Measurements from ENCODE around the gene NLRP6.
"Not testable (repeated sequence)": the region's sequence is repeated elsewhere in the genome, so short reads cannot be mapped to it uniquely, and the experiment has no call there.

NLRP6 gene

DNA sequence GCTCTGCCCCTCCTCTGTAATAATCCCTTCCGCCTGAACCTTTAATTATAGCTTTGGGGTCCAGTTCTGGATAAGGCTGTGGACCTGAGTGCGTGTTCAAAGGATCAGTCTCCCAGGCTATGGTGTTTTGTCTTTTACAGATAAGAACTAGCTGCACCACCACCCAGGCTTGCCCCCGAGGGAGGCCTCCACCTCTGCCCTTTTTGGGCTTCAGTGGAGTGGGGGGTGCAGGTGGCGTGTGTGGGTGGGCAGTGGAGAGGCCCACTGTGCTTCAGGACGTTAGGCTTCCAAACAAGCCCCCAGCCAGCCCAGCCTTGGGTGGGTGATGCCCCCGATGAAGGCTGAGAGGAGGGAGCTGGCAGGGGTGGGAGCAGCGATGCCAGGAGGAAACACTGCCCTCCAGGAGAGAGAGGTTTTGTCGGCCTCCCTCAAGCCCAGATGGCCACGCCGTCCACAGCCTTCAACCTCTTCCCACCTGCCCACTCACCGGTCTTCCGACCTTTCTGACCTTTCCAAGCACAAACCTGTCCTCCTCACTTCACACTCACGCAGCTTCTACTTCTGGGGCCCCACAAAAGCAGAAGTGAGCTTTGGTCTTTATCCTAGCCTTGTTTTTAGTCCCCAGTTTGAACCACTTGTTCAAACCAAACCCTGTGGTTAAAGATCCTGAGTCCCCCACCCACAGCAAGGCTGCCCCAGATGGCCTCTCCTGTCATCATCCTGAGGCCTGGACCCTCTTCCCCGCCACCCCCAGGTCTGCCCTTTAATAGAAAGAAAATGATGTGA, 21.1 kb upstream of the NLRP6 start:
- no peak for DNase-seq

DNA sequence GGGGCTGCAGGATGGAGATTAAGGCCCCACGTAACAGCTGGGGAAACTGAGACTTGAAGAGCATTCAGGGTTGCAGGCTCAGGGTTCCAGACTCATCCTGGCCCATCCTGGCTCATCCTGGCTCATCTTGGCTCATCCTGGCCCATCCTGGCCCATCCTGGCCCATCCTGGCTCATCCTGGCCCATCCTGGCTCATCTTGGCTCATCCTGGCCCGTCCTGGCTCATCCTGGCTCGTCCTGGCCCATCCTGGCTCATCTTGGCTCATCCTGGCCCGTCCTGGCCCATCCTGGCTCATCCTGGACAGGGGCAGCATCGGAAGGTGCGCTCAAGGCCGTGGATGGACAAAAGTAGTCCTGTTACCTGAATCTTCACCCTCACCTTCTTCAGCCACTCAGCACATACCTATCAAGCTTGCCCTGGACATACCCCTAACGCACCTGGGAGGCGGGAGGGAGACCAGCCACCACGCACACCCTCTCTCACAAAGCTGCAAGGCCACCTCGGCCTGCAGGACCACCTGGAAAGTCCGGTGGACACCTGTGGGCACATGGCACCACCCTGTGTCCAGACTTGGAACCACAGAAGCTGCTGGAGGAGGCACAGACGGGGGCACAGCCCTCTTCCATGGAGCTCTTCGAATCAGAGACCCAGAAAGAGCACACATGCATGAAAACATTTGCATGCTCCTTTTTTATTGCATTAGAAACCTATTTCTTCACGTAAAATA, 20.3 kb upstream of the NLRP6 start:
- DNase-seq = no peak

GRCh38 chr11:259413-259812, 18.8 kb upstream of the NLRP6 start:
- DNase-seq = no peak

GRCh38 chr11:261624-262023, 16.6 kb upstream of the NLRP6 start:
- DNase-seq = no peak

DNA sequence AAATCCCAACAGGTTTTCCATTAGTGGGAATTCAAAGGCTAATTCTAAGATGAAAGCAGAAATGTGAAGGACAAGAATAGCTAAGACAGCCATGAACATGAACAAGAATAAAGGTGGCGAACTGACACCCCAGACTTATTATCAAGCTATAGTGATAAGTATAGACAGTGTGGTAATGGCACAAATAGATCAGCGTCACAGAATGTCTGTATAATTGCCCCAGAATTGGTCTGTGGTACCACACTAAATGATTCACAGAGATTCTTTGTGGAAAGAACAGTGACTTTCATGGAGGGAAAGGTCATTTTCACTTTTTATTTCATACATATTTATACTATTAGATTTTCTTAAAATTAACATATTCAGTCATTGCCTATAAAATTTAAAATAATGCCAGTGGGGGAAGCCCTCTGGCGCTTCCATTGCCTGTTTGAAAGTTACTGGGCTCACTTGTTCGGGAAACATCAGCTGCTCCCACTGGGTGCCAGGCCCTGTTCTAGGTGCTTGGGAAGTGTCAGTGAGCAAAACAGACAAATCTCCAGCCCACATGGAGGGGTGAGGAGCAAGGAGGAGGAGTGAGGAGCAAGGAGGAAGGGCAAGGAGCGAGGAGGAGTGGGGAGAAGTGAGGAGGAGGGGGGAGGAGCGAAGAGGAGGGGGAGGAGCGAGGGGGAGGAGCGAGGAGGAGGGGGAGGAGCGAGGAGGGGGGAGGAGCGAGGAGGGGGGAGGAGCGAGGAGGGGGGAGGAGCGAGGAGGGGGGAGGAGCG, 11.3 kb upstream of the NLRP6 start:
- no peak for DNase-seq

DNA sequence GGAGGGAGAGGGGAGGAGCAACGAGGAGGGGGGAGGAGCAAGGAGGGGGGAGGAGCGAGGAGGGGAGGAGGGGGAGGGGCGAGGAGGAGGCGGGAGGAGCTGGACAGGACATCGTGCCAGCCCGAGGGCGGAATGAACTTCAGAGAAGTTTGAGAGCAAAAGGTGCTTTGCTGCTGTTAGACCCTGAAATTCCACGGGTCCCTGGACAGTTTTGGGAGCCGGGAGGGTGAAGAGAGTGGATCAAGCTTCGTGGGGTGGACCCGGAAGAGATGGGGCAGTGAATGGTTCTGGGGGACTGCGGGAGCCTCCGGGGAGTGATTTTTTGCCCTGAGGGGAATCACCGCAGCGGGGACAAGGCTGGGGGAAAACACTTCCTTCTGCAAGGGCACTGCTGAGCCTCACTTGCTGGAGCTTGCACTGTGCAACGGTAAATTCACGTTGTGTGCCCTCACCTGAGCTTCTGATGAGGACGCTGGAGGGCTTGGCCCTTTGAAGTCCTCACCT, 10.7 kb upstream of the NLRP6 start:
- DNase-seq = no peak

- not testable (repeated sequence) for DNase-seq
Observed at GRCh38 chr11:268716-269145, 9.5 kb upstream of the NLRP6 start.

DNA sequence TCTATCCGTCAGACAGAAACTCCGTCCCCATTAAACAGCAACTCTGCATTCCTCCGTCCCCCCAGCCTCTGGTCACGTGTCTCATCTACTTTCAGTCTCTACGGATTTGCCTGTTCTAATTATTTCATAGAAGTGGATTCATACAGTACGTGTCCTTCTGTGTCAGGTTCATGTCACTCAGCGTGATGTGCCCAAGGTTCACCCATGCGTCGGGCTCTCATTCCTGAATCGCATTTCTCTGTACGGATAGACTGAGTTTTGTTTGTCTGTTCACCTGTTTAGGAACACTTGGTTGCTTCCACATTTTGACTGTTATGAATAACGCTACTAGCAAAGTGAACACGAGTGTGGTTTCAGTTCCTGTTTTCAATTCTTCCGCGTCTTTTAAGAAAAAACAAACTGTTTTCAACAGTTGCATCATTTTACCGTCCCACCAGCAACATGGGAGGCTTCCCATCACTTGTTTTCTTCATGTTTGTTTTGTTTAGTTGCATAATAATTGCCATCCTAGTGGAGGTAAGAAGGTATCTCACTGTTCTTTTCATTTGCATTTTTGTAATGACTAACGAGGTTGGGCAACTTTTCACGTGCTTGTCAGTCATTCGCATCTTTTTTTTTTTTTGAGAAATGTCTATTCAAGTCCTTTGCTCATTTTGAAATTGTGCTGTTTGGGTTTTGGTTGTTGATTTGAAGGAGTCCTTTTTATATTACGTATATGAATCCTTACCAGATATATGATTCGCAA, 8.9 kb upstream of the NLRP6 start:
- DNase-seq = no peak

GRCh38 chr11:270451-271318, 7.5 kb upstream of the NLRP6 start:
- DNase-seq = no peak

GRCh38 chr11:271319-271715, 6.9 kb upstream of the NLRP6 start:
- DNase-seq = no peak

GRCh38 chr11:272195-272930, 5.8 kb upstream of the NLRP6 start:
- no peak for DNase-seq

DNA sequence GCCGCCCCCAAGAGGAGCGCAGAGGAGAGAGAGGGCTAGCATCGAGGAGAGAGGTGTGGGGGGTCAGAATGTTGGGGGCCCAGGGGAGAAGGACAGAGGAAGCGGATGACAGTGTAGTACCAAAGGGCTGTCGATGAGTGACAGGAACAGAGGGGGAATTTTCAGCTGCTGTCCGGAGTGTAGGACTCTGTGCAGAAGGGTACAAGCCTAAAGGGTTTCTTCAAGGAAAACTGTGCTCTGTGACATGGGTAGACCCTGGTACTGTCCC, 5.3 kb upstream of the NLRP6 start:
- DNase-seq = no peak

DNA sequence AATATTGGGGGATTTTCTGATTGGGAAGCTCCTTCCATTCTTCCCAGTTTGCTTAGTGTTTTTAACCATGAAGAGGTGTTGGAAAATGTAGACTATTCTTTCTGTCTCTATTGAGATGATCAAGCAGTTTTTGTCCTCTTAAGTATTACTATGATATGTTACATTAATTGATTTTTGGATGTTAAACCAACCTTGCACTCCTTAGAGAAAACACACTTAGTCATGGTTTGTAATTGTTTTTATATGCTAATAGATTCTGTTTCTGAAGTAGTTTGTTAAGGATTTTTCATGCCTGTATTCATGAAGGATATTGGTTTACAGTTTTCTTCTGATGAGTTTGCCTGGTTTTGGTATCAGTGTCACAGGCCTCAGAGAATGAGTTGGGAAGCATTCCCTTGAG, 2.0 kb upstream of the NLRP6 start:
- DNase-seq = no peak

DNA sequence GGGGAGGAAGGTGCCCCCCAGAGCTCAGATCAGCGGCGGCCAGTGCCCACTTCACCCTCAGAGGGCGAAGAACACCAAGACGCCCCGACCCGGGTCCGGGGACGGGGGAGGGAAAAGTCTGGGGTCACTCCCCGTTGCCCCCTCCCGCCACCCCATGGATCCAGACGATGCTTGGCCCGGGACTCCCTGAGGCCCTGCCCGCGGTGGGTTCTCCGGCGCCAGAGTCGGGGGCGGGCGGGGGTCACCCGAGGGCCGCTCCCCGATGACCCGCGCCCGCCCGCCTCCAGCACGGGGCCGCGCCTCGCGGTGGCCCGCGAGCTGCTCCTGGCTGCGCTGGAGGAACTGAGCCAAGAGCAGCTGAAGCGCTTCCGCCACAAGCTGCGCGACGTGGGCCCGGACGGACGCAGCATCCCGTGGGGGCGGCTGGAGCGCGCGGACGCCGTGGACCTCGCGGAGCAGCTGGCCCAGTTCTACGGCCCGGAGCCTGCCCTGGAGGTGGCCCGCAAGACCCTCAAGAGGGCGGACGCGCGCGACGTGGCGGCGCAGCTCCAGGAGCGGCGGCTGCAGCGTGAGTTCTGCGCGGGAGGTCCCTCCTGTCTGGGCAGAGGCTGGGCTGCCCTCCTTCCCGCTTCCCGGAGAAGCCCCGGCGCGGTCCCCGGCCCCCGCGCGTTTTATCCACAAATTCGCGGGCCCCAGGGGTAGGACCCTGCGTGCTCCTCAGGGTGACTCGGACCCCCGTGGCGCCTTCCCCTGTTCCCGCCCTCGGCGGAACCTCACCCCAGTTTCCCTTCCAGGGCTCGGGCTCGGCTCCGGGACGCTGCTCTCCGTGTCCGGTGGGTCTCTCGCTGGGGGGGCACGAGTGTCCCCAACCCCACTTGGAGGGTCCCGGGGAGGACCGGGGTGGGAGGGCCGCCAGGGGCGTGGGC, 1.1 kb downstream of the NLRP6 start:
- no peak for DNase-seq

DNA sequence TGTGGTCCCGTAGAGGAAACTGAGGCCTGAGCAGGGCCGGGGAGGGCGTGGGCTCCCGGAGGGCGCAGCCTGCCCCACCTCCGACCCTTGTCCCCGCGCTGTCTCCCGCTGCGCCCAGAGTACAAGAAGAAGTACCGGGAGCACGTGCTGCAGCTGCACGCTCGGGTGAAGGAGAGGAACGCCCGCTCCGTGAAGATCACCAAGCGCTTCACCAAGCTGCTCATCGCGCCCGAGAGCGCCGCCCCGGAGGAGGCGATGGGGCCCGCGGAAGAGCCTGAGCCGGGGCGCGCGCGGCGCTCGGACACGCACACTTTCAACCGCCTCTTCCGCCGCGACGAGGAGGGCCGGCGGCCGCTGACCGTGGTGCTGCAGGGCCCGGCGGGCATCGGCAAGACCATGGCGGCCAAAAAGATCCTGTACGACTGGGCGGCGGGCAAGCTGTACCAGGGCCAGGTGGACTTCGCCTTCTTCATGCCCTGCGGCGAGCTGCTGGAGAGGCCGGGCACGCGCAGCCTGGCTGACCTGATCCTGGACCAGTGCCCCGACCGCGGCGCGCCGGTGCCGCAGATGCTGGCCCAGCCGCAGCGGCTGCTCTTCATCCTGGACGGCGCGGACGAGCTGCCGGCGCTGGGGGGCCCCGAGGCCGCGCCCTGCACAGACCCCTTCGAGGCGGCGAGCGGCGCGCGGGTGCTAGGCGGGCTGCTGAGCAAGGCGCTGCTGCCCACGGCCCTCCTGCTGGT, 1.9 kb downstream of the NLRP6 start:
- no peak for DNase-seq

GRCh38 chr11:280706-281485, 2.7 kb downstream of the NLRP6 start:
- no peak for DNase-seq

GRCh38 chr11:281486-282161, 3.4 kb downstream of the NLRP6 start:
- no peak for DNase-seq

GRCh38 chr11:282171-282570, 4.0 kb downstream of the NLRP6 start:
- DNase-seq = no peak

All from NCI-H1048 (cell line).